Thoracic aorta (tissue), 2 donors: ENCODE data around the gene TYRO3. TPM values are rescaled to one million over a fixed set of nuclear protein-coding genes. Genes with fewer than 3 reads are reported as not detected.

Source experiments
- ATAC-seq: fragments of 150-250 bp; one replicate; pipeline ENCODE4 v1.8.0; 2017; ENCODE audit warnings: low read depth; ENCODE audit not compliant: insufficient number of reproducible peaks, low FRiP score
- DNase-seq: peaks from one replicate; pipeline ENCODE4 v3.0.0-alpha.2; 2020; ENCODE audit warnings: low spot score
- H3K27ac ChIP-seq, 2 donors: fragments of 200-600 bp; sonication (generic); 1 replicate in 1 of 2; 2 replicates in 1 of 2; pipeline ENCODE4 v1.5.1; 2016; ENCODE audit warnings: mild to moderate bottlenecking in 2 of 2, moderate library complexity in 2 of 2
- H3K27me3 ChIP-seq: fragments of 200-600 bp; sonication (generic); replicated peaks from 2 replicates; pipeline ENCODE4 v1.6.0; 2016; ENCODE audit warnings: mild to moderate bottlenecking; ENCODE audit not compliant: insufficient read depth
- H3K36me3 ChIP-seq: fragments of 200-600 bp; sonication (generic); one replicate; pipeline ENCODE4 v1.5.1; 2016
- H3K4me1 ChIP-seq, 2 donors: fragments of 200-600 bp; sonication (generic); 1 replicate in 1 of 2; 2 replicates in 1 of 2; pipeline versions ENCODE4 v1.5.1 to v1.6.0; 2016; ENCODE audit warnings: low read depth in 2 of 2, mild to moderate bottlenecking in 1 of 2; ENCODE audit not compliant: control insufficient read depth in 1 of 2
- H3K4me3 ChIP-seq: fragments of 200-600 bp; sonication (generic); 2 replicates; pipeline ENCODE4 v1.5.1; 2016; ENCODE audit warnings: mild to moderate bottlenecking
- H3K9me3 ChIP-seq: fragments of 200-600 bp; sonication (generic); 2 replicates; pipeline ENCODE4 v1.5.1; 2016
- total RNA-seq, 2 donors: library from RNA; depleted of rRNA; stranded (reverse); fragments of >200 nt; gene quantifications; one replicate each; pipeline versions ENCODE4 v1.1.0 to v1.2.3, GENCODE V29; 2016
- TF ChIP-seq, protein P1 (sequence below): fragments of 200-600 bp; sonication (generic); IDR thresholded peaks from one replicate; pipeline ENCODE4 v1.5.1; 2019; ENCODE audit warnings: antibody characterized with exemption

TYRO3 gene
- total RNA-seq, 2 donors from 2014 or later, result 5.4 to 8.8 TPM

DNA sequence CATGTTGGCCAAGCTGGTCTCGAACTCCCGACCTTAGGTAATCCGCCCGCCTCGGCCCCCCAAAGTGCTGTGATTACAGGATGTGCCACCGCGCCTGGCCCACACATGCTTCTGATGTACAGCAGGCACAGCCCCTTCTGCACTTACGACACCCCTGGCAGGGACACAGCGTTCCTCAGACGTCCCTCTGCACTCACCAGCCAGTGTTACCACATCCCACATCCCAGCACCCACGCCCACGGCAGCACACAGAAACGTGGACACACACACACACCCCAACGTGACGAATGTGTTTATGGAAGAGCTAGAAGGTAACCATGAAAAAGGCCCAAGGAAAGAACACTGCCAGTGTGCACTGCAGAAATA is 14.4 kb upstream of the TYRO3 start:
- no peak for DNase-seq
- H3K27ac ChIP-seq, result no peak overlapping the region
- TF ChIP-seq, protein P1, sequence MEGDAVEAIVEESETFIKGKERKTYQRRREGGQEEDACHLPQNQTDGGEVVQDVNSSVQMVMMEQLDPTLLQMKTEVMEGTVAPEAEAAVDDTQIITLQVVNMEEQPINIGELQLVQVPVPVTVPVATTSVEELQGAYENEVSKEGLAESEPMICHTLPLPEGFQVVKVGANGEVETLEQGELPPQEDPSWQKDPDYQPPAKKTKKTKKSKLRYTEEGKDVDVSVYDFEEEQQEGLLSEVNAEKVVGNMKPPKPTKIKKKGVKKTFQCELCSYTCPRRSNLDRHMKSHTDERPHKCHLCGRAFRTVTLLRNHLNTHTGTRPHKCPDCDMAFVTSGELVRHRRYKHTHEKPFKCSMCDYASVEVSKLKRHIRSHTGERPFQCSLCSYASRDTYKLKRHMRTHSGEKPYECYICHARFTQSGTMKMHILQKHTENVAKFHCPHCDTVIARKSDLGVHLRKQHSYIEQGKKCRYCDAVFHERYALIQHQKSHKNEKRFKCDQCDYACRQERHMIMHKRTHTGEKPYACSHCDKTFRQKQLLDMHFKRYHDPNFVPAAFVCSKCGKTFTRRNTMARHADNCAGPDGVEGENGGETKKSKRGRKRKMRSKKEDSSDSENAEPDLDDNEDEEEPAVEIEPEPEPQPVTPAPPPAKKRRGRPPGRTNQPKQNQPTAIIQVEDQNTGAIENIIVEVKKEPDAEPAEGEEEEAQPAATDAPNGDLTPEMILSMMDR, result no peak
- H3K4me3 ChIP-seq, result peak overlapping the region; percentile 100
- H3K36me3 ChIP-seq, result no peaks in the 10 kb centered on the region
- H3K9me3 ChIP-seq, result no peaks in the 10 kb centered on the region
- ATAC-seq, result no peak
- no peaks in the 10 kb centered on the region for H3K27me3 ChIP-seq
- H3K4me1 ChIP-seq, result peaks cover 3 to 10% of the 10 kb centered on the region in 2 donors

DNA sequence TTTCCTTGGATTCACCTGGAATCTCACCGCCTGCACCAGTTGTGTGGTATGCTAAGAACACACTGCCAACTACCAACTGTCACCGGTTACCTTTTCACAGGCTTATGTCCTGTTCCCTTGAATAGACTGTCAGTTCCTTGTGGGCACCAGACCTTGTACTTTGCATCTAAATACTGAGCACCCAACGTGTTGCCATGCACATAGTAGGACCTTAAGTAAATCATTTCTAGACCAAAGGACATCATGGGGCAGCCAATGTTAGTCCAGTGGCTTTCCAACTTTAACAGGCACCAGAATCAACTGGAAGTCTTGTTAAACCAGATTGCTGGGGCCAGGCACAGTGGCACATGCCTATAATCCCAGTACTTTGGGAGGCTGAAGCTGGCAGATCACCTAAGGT is 13.8 kb upstream of the TYRO3 start:
- Histone ChIP-seq H3K4me1 (peaks cover 3 to 10% of the 10 kb centered on the region in 2 donors), H3K36me3 (no peaks in the 10 kb centered on the region), H3K27me3 (no peaks in the 10 kb centered on the region), H3K4me3 (no peak overlapping the region), H3K9me3 (no peaks in the 10 kb centered on the region), H3K27ac (no peak overlapping the region)
- DNase-seq (no peak), ATAC-seq (no peak)
- TF ChIP-seq, protein P1, result no peak

DNA sequence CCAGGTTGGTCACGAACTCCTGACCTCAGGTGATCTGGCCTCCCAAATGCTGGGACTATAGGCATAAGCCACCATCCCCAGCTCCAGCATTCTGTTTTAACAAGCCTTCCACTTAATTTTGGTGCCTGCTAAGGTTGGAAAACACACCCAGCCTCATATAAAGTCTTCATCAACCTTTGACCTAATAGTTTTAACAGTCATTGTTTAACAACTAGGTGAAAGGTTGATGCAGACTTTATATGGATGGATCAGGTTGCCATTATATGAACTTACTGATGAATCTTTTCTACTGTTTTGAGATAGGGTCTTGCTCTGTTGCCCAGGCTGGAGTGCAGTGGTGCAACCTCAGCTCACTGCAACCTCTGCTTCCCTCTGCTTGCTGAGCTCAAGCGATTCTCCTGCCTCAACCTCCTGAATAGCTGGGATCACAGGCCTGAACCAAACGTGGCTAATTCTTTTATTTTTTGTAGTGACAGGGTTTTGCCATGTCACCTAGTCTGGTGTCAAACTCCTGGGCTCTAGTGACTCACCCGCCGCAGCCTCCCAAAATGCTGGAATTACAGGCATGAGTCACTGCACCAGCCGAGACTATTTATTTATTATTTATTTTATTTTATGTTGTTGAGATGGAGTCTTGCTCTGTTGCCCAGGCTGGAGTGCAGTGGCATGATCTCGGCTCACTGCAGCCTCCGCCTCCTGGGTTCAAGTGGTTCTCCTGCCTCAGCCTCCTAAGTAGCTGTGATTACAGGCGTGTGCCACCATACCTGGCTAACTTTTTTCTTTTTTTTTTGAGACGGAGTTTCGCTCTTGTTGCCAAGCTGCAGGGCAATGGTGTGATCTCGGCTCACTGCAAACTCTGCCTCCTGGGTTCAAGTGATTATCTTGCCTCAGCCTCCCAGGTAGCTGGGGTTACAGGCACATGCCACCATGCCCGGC is 11.9 kb upstream of the TYRO3 start:
- no peak for DNase-seq
- Histone ChIP-seq H3K4me1 (peaks cover 3 to 10% of the 10 kb centered on the region in 2 donors), H3K27ac (no peak overlapping the region), H3K27me3 (no peaks in the 10 kb centered on the region), H3K36me3 (no peaks in the 10 kb centered on the region), H3K4me3 (no peak overlapping the region), H3K9me3 (no peaks in the 10 kb centered on the region)
- ATAC-seq, result no peak
- TF ChIP-seq, protein P1, result no peak

DNA sequence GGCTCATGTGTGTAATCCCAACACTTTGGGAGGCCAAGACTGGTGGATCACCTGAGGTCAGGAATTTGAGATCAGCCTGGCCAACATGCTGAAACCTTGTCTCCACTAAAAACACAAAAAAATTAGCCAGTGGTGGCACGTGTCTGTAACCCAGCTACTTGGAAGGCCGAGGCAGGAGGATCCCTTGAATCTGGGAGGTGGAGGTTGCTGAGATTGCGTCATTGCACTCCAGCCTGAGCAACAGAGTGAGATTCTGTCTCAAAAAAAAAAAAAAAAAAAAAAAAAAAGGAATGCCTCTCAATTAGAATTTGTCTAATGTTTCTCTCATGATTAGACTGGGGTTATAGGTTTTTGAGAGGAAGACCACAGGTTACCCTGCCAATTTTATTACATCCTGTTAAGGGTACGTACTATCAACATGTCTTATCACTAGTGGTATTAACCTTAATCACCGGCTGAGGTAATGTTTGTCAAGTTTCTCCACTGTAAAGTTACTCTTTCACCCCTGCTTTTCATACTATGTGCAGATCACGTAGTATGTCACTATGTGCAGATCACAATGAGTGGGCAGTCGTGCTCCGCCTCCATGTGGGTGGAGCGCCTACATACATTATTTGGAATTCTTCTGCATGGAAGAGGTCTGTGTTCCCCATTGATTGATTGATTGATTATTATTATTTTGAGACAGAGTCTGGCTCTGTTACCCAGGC is 8.8 kb upstream of the TYRO3 start:
- TF ChIP-seq, protein P1, result no peak
- no peaks in the 10 kb centered on the region for H3K9me3 ChIP-seq
- no peak for ATAC-seq
- no peaks in the 10 kb centered on the region for H3K4me1 ChIP-seq
- no peak for DNase-seq
- no peaks in the 10 kb centered on the region for H3K27me3 ChIP-seq
- no peak overlapping the region for H3K27ac ChIP-seq
- H3K36me3 ChIP-seq, result no peaks in the 10 kb centered on the region
- H3K4me3 ChIP-seq, result no peak overlapping the region

DNA sequence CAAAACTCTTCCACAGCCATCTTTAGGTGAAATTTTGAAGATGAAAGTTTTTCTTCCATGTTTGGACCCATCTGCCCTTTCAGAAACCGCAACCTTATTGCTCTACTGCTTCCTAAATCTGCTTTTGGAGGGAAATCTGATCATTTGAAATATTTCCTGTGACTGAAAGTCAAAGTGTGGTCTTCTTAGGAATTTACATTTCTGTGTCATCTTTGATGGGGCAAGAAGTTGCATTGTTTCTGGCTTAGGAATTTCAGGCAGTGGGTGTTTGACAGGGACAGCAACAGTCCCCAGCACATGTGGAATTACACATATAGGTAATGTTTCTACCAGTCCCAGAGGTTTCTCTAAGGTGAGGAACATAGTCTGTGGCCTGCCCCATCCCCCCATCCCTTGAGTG is 5.3 kb upstream of the TYRO3 start:
- DNase-seq (no peak), ATAC-seq (no peak)
- peaks cover 0 to 10% of the 10 kb centered on the region in 2 donors for H3K4me1 ChIP-seq
- H3K36me3 ChIP-seq, result no peaks in the 10 kb centered on the region
- H3K9me3 ChIP-seq, result no peaks in the 10 kb centered on the region
- TF ChIP-seq, protein P1, result no peak
- H3K27me3 ChIP-seq, result no peaks in the 10 kb centered on the region
- no peak overlapping the region for H3K27ac ChIP-seq
- H3K4me3 ChIP-seq, result no peak overlapping the region
